Inflammatory macrophage (primary cell): ENCODE results near the gene EHF.
A peak's percentile ranks its signal among the peaks of the same experiment; 100 is the strongest.

Experiments
- DNase-seq, 2 donors: peaks; one replicate each; pipeline ENCODE4 v3.0.0-alpha.2; 2020 to 2022

EHF gene

GRCh38 chr11:34646431-34646830 is 25.5 kb downstream of the EHF start:
- no peak for DNase-seq

- no peak for DNase-seq
Measured at GRCh38 chr11:34647131-34647530, 26.2 kb downstream of the EHF start.

GRCh38 chr11:34647532-34647931 is 26.6 kb downstream of the EHF start:
- peak in 1 of 2 donors; percentile 20 for DNase-seq

- no peak for DNase-seq
Measured at GRCh38 chr11:34648036-34648435, 27.1 kb downstream of the EHF start.

- DNase-seq: no peak
Measured at GRCh38 chr11:34649597-34649996, 28.7 kb downstream of the EHF start.

GRCh38 chr11:34650528-34650927 is 29.6 kb downstream of the EHF start:
- peak; percentile 10 to 49 for DNase-seq

- no peak for DNase-seq
Measured at GRCh38 chr11:34651551-34651950, 30.7 kb downstream of the EHF start.

GRCh38 chr11:34652191-34652973 is 31.5 kb downstream of the EHF start:
- peak in 1 of 2 donors; percentile 16 for DNase-seq

GRCh38 chr11:34653031-34653430 is 32.1 kb downstream of the EHF start:
- DNase-seq: peak in 1 of 2 donors; percentile 27

GRCh38 chr11:34653851-34654482 is 33.1 kb downstream of the EHF start:
- peak; percentile 72 to 85 for DNase-seq

- DNase-seq: peak; percentile 78
Measured at GRCh38 chr11:34654483-34655334, 33.8 kb downstream of the EHF start.

GRCh38 chr11:34655335-34656008 is 34.6 kb downstream of the EHF start:
- no peak for DNase-seq

- DNase-seq: no peak
Measured at GRCh38 chr11:34656062-34656720, 35.3 kb downstream of the EHF start.

GRCh38 chr11:34658071-34659015 is 37.5 kb downstream of the EHF start:
- DNase-seq: no peak

GRCh38 chr11:34659096-34659733 is 38.3 kb downstream of the EHF start:
- DNase-seq: no peak

GRCh38 chr11:34665077-34665835 is 44.4 kb downstream of the EHF start:
- no peak for DNase-seq

GRCh38 chr11:34667810-34668582 is 47.1 kb downstream of the EHF start:
- DNase-seq: no peak

GRCh38 chr11:34668583-34669053 is 47.7 kb downstream of the EHF start:
- DNase-seq: no peak

GRCh38 chr11:34669458-34669857 is 48.6 kb downstream of the EHF start:
- DNase-seq: no peak
